K562 (cell line): ENCODE measurements around the gene ACBD4. TPM values are rescaled to one million over a fixed set of nuclear protein-coding genes. Genes with fewer than 3 reads are reported as not detected.

Source experiments
- ARID3A ChIP-seq: IDR thresholded peaks from 2 replicates; pipeline ENCODE4 v1.6.1; 2012; ENCODE audit warnings: low read depth, low read length, improper control_type of control experiment, borderline replicate concordance
- ATF1 ChIP-seq, 2 experiments: fragments of 450-650 bp in 1 of 2; IDR thresholded peaks; 2 replicates each; pipeline ENCODE4 v1.6.1; 2016; ENCODE audit warnings: missing compliant biosample characterization in 1 of 2, missing genetic modification characterization in 1 of 2
- BCLAF1 ChIP-seq, 2 experiments: fragments of 450-650 bp in 1 of 2; IDR thresholded peaks; 2 replicates each; pipeline ENCODE4 v1.6.1; 2011 to 2017; ENCODE audit warnings: low read depth in 2 of 2, antibody characterized with exemption in 1 of 2, borderline replicate concordance in 1 of 2, low read length in 1 of 2, mild to moderate bottlenecking in 1 of 2, mixed read lengths in 1 of 2; ENCODE audit not compliant: control insufficient read depth in 1 of 2
- E2F4 ChIP-seq: sonication (generic); formaldehyde crosslinking; IDR thresholded peaks from 2 replicates; pipeline ENCODE4 v1.8.0; 2022; ENCODE audit warnings: mild to moderate bottlenecking, low read depth, missing genetic modification reagents
- EWSR1 ChIP-seq: fragments of 450-650 bp; IDR thresholded peaks from 2 replicates; pipeline ENCODE4 v1.6.1; 2018; ENCODE audit warnings: borderline replicate concordance, mild to moderate bottlenecking, low read depth, moderate library complexity; ENCODE audit not compliant: partially characterized antibody
- HMBOX1 ChIP-seq: sonication (generic); IDR thresholded peaks from 2 replicates; pipeline ENCODE4 v1.6.1; 2016
- KDM1A ChIP-seq, 2 experiments: fragments of 450-650 bp; IDR thresholded peaks; 2 replicates each; pipeline ENCODE4 v1.6.1; 2016; ENCODE audit warnings: mild to moderate bottlenecking in 2 of 2
- LARP7 ChIP-seq: fragments of 450-650 bp; IDR thresholded peaks from 2 replicates; pipeline ENCODE4 v1.6.1; 2016
- MECOM ChIP-seq: fragments of 250-450 bp; sonication (Bioruptor Pico); IDR thresholded peaks from 2 replicates; pipeline ENCODE4 v1.8.0; 2022; ENCODE audit warnings: inconsistent platforms
- POLR2G ChIP-seq: fragments of 200-400 bp; formaldehyde crosslinking; IDR thresholded peaks from 2 replicates; pipeline ENCODE4 v1.6.1; 2017; ENCODE audit warnings: low read depth, mild to moderate bottlenecking, antibody characterized with exemption, low read length, moderate library complexity
- PTBP1 ChIP-seq: fragments of 200-400 bp; formaldehyde crosslinking; IDR thresholded peaks from 2 replicates; pipeline ENCODE4 v1.6.1; 2017; ENCODE audit warnings: low read depth, low read length
- RBM15 ChIP-seq: fragments of 200-400 bp; formaldehyde crosslinking; IDR thresholded peaks from 2 replicates; pipeline ENCODE4 v1.6.1; 2018; ENCODE audit warnings: mild to moderate bottlenecking, low read length, moderate library complexity; ENCODE audit not compliant: insufficient read depth
- SIX5 ChIP-seq, 2 experiments: IDR thresholded peaks; 2 replicates each; pipeline ENCODE4 v1.6.1; 2011; ENCODE audit warnings: low read length in 2 of 2, borderline replicate concordance in 1 of 2, low read depth in 1 of 2, mild to moderate bottlenecking in 1 of 2, moderate library complexity in 1 of 2; ENCODE audit not compliant: insufficient read depth in 1 of 2
- STAG1 ChIP-seq: sonication (generic); formaldehyde crosslinking; IDR thresholded peaks from 2 replicates; pipeline ENCODE4 v1.5.0; 2020; ENCODE audit warnings: missing genetic modification reagents, borderline replicate concordance
- TBL1XR1 ChIP-seq, 2 experiments: IDR thresholded peaks; 2 replicates each; pipeline ENCODE4 v1.6.1; 2012; ENCODE audit warnings: improper control_type of control experiment in 2 of 2, low read length in 2 of 2, mild to moderate bottlenecking in 1 of 2
- THAP12 ChIP-seq: fragments of 250-450 bp; sonication (Bioruptor Pico); IDR thresholded peaks from 2 replicates; pipeline ENCODE4 v1.9.0; 2021; ENCODE audit warnings: mild to moderate bottlenecking, inconsistent platforms
- ZNF347 ChIP-seq: fragments of 450-650 bp; formaldehyde crosslinking; IDR thresholded peaks from 2 replicates; pipeline ENCODE4 v1.4.0; 2020; ENCODE audit warnings: low read depth, mild to moderate bottlenecking, moderate library complexity
- ZNF780A ChIP-seq: fragments of 250-450 bp; sonication (Bioruptor Pico); IDR thresholded peaks from 2 replicates; pipeline ENCODE4 v1.5.0; 2021; ENCODE audit warnings: mild to moderate bottlenecking
- polyA plus RNA-seq, 8 experiments: library from polyadenylated mRNA; depleted of rRNA in 4 of 8; stranded (reverse) in 5 of 8; unstranded in 3 of 8; fragments of >200 nt; fragmentation: Nextera tagmentation in 2 of 8; fragmentation: Illumina TruSeq in 1 of 8; extraction: Ambion mirVana in 2 of 8; extraction: Trizol in 1 of 8; gene quantifications; 2 replicates each; pipeline versions ENCODE4 v1.2.1 to v1.2.3, GENCODE V29; 2011 to 2014; ENCODE audit warnings: inconsistent platforms in 1 of 8, missing spikeins in 1 of 8
- total RNA-seq, 7 experiments: library from RNA; depleted of rRNA in 6 of 7; stranded (reverse); fragments of >200 nt in 6 of 7; fragmentation: Illumina TruSeq in 2 of 7; extraction: Trizol in 2 of 7; gene quantifications; 2 replicates each; pipeline versions ENCODE4 v1.2.1 to v1.2.3, GENCODE V29; 2011 to 2021; ENCODE audit warnings: low replicate concordance in 1 of 7

Gene ACBD4
- total and polyA plus RNA-seq, 9 of the 15 experiments (the other 6 are each of a cell fraction or from before 2014, with no cell fraction given), result 0.14 to 6.9 (median 4.6) TPM

- no peak for TF ChIP-seq STAG1 (CRISPR knock-in tag)
- no peak for TF ChIP-seq EWSR1
- TF ChIP-seq RBM15, result no peak
- no peak for TF ChIP-seq HMBOX1
- no peak for TF ChIP-seq MECOM (CRISPR knock-in tag)
- no peak for TF ChIP-seq ZNF780A (CRISPR knock-in tag)
- TF ChIP-seq ARID3A, result no peak
- TF ChIP-seq SIX5 (IDR thresholded peaks at IDR 0.05; ENCODE audit: borderline replicate concordance in 1 of 2, insufficient read depth in 1 of 2, low read depth in 1 of 2, low read length in 2 of 2), result no peak
- no peak for TF ChIP-seq BCLAF1 (IDR thresholded peaks at IDR 0.05; ENCODE audit: borderline replicate concordance in 1 of 2, control insufficient read depth in 1 of 2, low read depth in 2 of 2, low read length in 1 of 2)
- TF ChIP-seq E2F4 (CRISPR knock-in tag), result no peak
- TF ChIP-seq PTBP1, result no peak
- peak in 1 of 2 experiments; percentile 94; a peak in 2 of 4 replicates for TF ChIP-seq KDM1A (IDR thresholded peaks at IDR 0.05)
- no peak for TF ChIP-seq TBL1XR1 (IDR thresholded peaks at IDR 0.05; ENCODE audit: low read length in 2 of 2)
- TF ChIP-seq ATF1 (CRISPR knock-in tag; IDR thresholded peaks at IDR 0.05), result no peak
- no peak for TF ChIP-seq ATF1 (tag; IDR thresholded peaks at IDR 0.05)
- no peak for TF ChIP-seq THAP12 (CRISPR knock-in tag)
- no peak for TF ChIP-seq LARP7
- no peak for TF ChIP-seq ZNF347 (CRISPR knock-in tag)
- peak; percentile 62; the same call in 1 of the 2 replicates for TF ChIP-seq POLR2G
These were observed 8.3 kb downstream of the ACBD4 start (continued) for GRCh38 chr17:45143767-45144198.
